Mucosa of rectum (tissue), 2 donors: ENCODE results near the gene MAGI1.

Experiments used
- H3K27ac ChIP-seq, 2 donors: one replicate each; pipeline ENCODE4 v1.7.0; 2013; ENCODE audit warnings: inconsistent platforms in 2 of 2, low read depth in 2 of 2, low read length in 2 of 2
- H3K27me3 ChIP-seq, 2 donors: one replicate each; pipeline ENCODE4 v1.7.0; 2013; ENCODE audit warnings: low read length in 2 of 2; ENCODE audit not compliant: control insufficient read depth in 2 of 2, insufficient read depth in 2 of 2
- H3K36me3 ChIP-seq, 2 donors: one replicate each; pipeline ENCODE4 v1.7.0; 2013; ENCODE audit warnings: low read length in 2 of 2; ENCODE audit not compliant: control insufficient read depth in 2 of 2, insufficient read depth in 2 of 2
- H3K4me1 ChIP-seq, 2 donors: one replicate each; pipeline ENCODE4 v1.7.0; 2013; ENCODE audit warnings: low read length in 2 of 2, mild to moderate bottlenecking in 1 of 2; ENCODE audit not compliant: control insufficient read depth in 2 of 2, insufficient read depth in 2 of 2
- H3K4me3 ChIP-seq, 2 donors: one replicate each; pipeline ENCODE4 v1.7.0; 2013; ENCODE audit warnings: low read length in 2 of 2
- H3K9ac ChIP-seq, 2 donors: one replicate each; pipeline ENCODE4 v1.7.0; 2013; ENCODE audit warnings: low read length in 2 of 2, low read depth in 1 of 2, mild to moderate bottlenecking in 1 of 2
- H3K9me3 ChIP-seq, 2 donors: one replicate each; pipeline ENCODE4 v1.7.0; 2013; ENCODE audit warnings: low read length in 2 of 2; ENCODE audit not compliant: control insufficient read depth in 2 of 2
- donor health status: healthy.
- donor health status: Normal muscosa, but diverticular disease.

MAGI1 gene

GRCh38 chr3:65562447-65562846 is 476.3 kb downstream of the MAGI1 start:
- Histone ChIP-seq H3K9ac (no peak overlapping the region), H3K27me3 (no peaks in the 10 kb centered on the region), H3K4me1 (peaks cover 0 to 2% of the 10 kb centered on the region in 2 donors)

DNA sequence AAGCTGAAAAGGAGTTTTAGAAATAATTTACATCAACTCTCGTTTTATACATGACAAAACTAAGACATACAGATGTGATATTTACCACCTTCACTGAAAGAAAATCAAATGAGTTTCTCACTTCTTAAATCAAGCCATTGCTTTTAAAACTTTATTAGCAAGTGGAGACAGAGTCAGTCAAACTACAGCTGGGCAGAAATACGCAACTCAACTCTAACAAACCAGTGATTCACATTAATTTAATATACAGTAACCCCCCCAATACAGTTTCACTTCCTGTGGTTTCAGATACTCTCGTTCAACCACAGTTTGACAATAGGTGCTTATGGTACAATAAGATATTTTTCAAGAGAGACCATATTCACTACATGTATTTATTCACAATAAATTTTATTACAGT is 477.1 kb downstream of the MAGI1 start:
- H3K4me3 ChIP-seq, result no peak overlapping the region
- no peaks in the 10 kb centered on the region for H3K36me3 ChIP-seq
- H3K27me3 ChIP-seq, result no peaks in the 10 kb centered on the region
- no peak overlapping the region for H3K27ac ChIP-seq
- H3K9me3 ChIP-seq, result no peaks in the 10 kb centered on the region
- H3K4me1 ChIP-seq, result peaks cover 0 to 2% of the 10 kb centered on the region in 2 donors
- no peak overlapping the region for H3K9ac ChIP-seq

More at GRCh38 chr3:65562447-65562846, 476.3 kb downstream of the MAGI1 start:
- Histone ChIP-seq H3K9me3 (no peaks in the 10 kb centered on the region), H3K36me3 (no peaks in the 10 kb centered on the region), H3K4me3 (no peak overlapping the region), H3K27ac (no peak overlapping the region)

- Histone ChIP-seq H3K9me3 (no peaks in the 10 kb centered on the region), H3K4me3 (no peak overlapping the region), H3K36me3 (no peaks in the 10 kb centered on the region), H3K4me1 (peaks cover 0 to 2% of the 10 kb centered on the region in 2 donors), H3K9ac (no peak overlapping the region), H3K27me3 (no peaks in the 10 kb centered on the region), H3K27ac (no peak overlapping the region)
Measured at GRCh38 chr3:65560901-65561300, 477.8 kb downstream of the MAGI1 start.

- H3K9me3 ChIP-seq, result no peaks in the 10 kb centered on the region
- H3K36me3 ChIP-seq, result no peaks in the 10 kb centered on the region
- H3K27me3 ChIP-seq, result no peaks in the 10 kb centered on the region
- no peak overlapping the region for H3K27ac ChIP-seq
- H3K4me1 ChIP-seq, result peaks cover 0 to 2% of the 10 kb centered on the region in 2 donors
- no peak overlapping the region for H3K9ac ChIP-seq
- no peak overlapping the region for H3K4me3 ChIP-seq
Measured at GRCh38 chr3:65560133-65560532, 478.6 kb downstream of the MAGI1 start.

DNA sequence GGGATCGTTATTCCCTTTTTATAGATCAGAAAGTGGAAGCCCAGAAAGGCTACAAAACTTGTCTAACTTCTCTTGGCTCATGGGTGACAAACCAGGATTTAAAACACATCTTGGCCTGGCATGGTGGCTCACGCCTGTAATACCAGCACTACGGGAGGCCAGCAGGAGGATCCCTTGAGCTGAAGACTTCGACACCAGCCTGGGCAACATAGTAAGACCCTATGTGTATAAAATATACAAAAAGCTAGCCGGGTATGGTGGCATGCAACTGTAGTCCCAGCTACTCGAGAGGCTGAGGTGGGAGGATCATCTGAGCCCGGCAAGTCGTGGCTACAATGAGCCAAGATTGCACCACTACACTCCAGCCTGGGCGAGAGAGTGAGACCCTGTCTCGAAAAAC is 479.1 kb downstream of the MAGI1 start:
- Histone ChIP-seq H3K9ac (no peak overlapping the region), H3K27me3 (no peaks in the 10 kb centered on the region), H3K4me3 (no peak overlapping the region), H3K9me3 (no peaks in the 10 kb centered on the region), H3K27ac (no peak overlapping the region), H3K4me1 (peaks cover 0 to 2% of the 10 kb centered on the region in 2 donors), H3K36me3 (no peaks in the 10 kb centered on the region)

- Histone ChIP-seq H3K4me1 (peaks cover 0 to 2% of the 10 kb centered on the region in 2 donors), H3K36me3 (no peaks in the 10 kb centered on the region), H3K9ac (no peak overlapping the region), H3K9me3 (no peaks in the 10 kb centered on the region), H3K27ac (no peak overlapping the region), H3K4me3 (no peak overlapping the region), H3K27me3 (no peaks in the 10 kb centered on the region)
Measured at GRCh38 chr3:65558826-65559225, 479.9 kb downstream of the MAGI1 start.

DNA sequence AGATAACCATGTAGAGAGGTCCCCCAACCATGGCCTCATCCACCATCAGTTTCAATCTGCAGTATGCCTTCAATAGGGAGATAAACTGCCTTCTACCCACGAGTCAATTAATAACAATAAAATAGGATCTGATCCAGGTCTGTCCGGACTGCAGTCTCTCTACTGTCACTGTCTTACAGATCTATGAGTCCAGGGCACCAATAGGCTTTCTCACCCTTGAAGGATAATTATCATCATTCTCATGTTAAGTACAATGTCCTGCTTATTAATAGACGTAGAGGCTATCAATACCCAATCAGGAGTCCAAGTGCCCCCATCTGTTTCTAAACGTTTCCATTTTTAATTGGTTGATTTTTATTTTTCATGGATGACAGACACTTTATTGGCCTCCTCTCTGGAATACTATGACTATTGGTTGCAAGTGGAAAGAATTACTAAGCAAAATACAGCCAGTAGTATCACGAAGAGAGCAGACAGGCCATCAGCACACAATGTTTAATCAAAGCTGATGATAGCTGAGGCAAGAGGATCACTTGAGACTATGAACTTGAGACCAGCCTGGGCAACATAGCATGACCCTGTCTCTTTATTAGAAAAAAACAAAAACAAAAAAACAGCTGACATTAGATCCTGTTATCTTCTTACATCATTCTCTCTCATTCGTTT is 480.7 kb downstream of the MAGI1 start:
- Histone ChIP-seq H3K4me1 (peaks cover 0 to 2% of the 10 kb centered on the region in 2 donors), H3K27ac (no peak overlapping the region), H3K9me3 (no peaks in the 10 kb centered on the region), H3K36me3 (no peaks in the 10 kb centered on the region), H3K9ac (no peak overlapping the region), H3K27me3 (no peaks in the 10 kb centered on the region), H3K4me3 (no peak overlapping the region)

GRCh38 chr3:65556934-65557577 is 481.7 kb downstream of the MAGI1 start:
- no peak overlapping the region for H3K9ac ChIP-seq
- H3K27ac ChIP-seq, result no peak overlapping the region
- H3K36me3 ChIP-seq, result no peaks in the 10 kb centered on the region
- H3K4me1 ChIP-seq, result peaks cover 0 to 1% of the 10 kb centered on the region in 2 donors
- H3K9me3 ChIP-seq, result no peaks in the 10 kb centered on the region
- H3K4me3 ChIP-seq, result no peak overlapping the region
- no peaks in the 10 kb centered on the region for H3K27me3 ChIP-seq

- Histone ChIP-seq H3K9ac (no peak overlapping the region), H3K36me3 (no peaks in the 10 kb centered on the region), H3K4me3 (no peak overlapping the region), H3K9me3 (no peaks in the 10 kb centered on the region), H3K4me1 (no peaks in the 10 kb centered on the region), H3K27ac (no peak overlapping the region), H3K27me3 (peaks cover 2 to 4% of the 10 kb centered on the region in 2 donors)
Measured at GRCh38 chr3:65552434-65552833, 486.3 kb downstream of the MAGI1 start.

GRCh38 chr3:65551945-65552344 is 486.8 kb downstream of the MAGI1 start:
- H3K9ac ChIP-seq, result no peak overlapping the region
- no peaks in the 10 kb centered on the region for H3K9me3 ChIP-seq
- no peaks in the 10 kb centered on the region for H3K4me1 ChIP-seq
- no peak overlapping the region for H3K4me3 ChIP-seq
- no peak overlapping the region for H3K27ac ChIP-seq
- peaks cover 2 to 4% of the 10 kb centered on the region in 2 donors for H3K27me3 ChIP-seq
- H3K36me3 ChIP-seq, result no peaks in the 10 kb centered on the region
